Hepatocyte (in vitro differentiated cells): ENCODE results near the gene C19orf47. TPM values are rescaled to one million over a fixed set of nuclear protein-coding genes. Genes with fewer than 3 reads are reported as not detected.
"Not testable (repeated sequence)": the region's sequence is repeated elsewhere in the genome, so short reads cannot be mapped to it uniquely, and the experiment has no call there.

ENCODE experiments used
- DNase-seq: peaks from one replicate; pipeline ENCODE4 v3.0.0-alpha.2; 2016; ENCODE audit warnings: low spot score
- H2AFZ ChIP-seq: fragments of 200-600 bp; sonication (generic); 2 replicates; pipeline ENCODE4 v1.6.0; 2016; ENCODE audit warnings: antibody characterized with exemption, mild to moderate bottlenecking
- H3K27ac ChIP-seq: fragments of 200-600 bp; sonication (generic); 2 replicates; pipeline ENCODE4 v1.5.1; 2016; ENCODE audit warnings: mild to moderate bottlenecking
- H3K27me3 ChIP-seq: fragments of 200-600 bp; sonication (generic); 2 replicates; pipeline ENCODE4 v1.6.1; 2016
- H3K36me3 ChIP-seq: fragments of 200-600 bp; sonication (generic); replicated peaks from 2 replicates; pipeline ENCODE4 v1.5.1; 2016; ENCODE audit warnings: low read depth; ENCODE audit not compliant: insufficient read depth
- H3K4me1 ChIP-seq: fragments of 200-600 bp; sonication (generic); 2 replicates; pipeline ENCODE4 v1.5.1; 2016; ENCODE audit warnings: mild to moderate bottlenecking, moderate library complexity; ENCODE audit not compliant: insufficient read depth
- H3K4me2 ChIP-seq: fragments of 200-600 bp; sonication (generic); 2 replicates; pipeline ENCODE4 v1.6.0; 2016
- H3K4me3 ChIP-seq: fragments of 200-600 bp; sonication (generic); 2 replicates; pipeline ENCODE4 v1.5.1; 2016; ENCODE audit warnings: mild to moderate bottlenecking
- H3K79me2 ChIP-seq: fragments of 200-600 bp; sonication (generic); 2 replicates; pipeline ENCODE4 v1.6.0; 2017; ENCODE audit warnings: mild to moderate bottlenecking
- H3K9me2 ChIP-seq: fragments of 200-600 bp; sonication (generic); replicated peaks from 2 replicates; pipeline ENCODE4 v1.6.0; 2017; ENCODE audit warnings: mild to moderate bottlenecking; ENCODE audit not compliant: insufficient read depth
- H3K9me3 ChIP-seq: fragments of 200-600 bp; sonication (generic); 2 replicates; pipeline ENCODE4 v1.5.1; 2016; ENCODE audit warnings: low read depth, mild to moderate bottlenecking
- H4K20me1 ChIP-seq: fragments of 200-600 bp; sonication (generic); 2 replicates; pipeline ENCODE4 v1.6.0; 2016; ENCODE audit warnings: mild to moderate bottlenecking; ENCODE audit not compliant: insufficient read depth, poor library complexity, severe bottlenecking
- EZH2 ChIP-seq: fragments of 200-600 bp; sonication (generic); IDR thresholded peaks from 2 replicates; pipeline ENCODE4 v1.6.1; 2016; ENCODE audit warnings: antibody characterized with exemption, mild to moderate bottlenecking, borderline replicate concordance
- EZH2phosphoT487 ChIP-seq: fragments of 200-600 bp; sonication (generic); IDR thresholded peaks from one replicate; pipeline ENCODE4 v1.6.1; 2018; ENCODE audit warnings: antibody characterized with exemption, mild to moderate bottlenecking, low read depth, moderate library complexity; ENCODE audit not compliant: unreplicated experiment, severe bottlenecking
- WGBS: methylation state at CpG from one replicate; pipeline ENCODE4 v1.1.6; 2016; ENCODE audit warnings: low lambda C conversion rate; ENCODE audit errors: missing lambda C conversion rate; 5-methylcytosine and 5-hydroxymethylcytosine counted together
- polyA plus RNA-seq: library from polyadenylated mRNA; unstranded; fragments of >200 nt; fragmentation: Nextera tagmentation; extraction: Ambion mirVana; gene quantifications from 2 replicates; pipeline ENCODE4 v1.2.1, GENCODE V29; 2016
- total RNA-seq: library from RNA; depleted of rRNA; stranded (reverse); fragments of >200 nt; gene quantifications from 2 replicates; pipeline ENCODE4 v1.2.3, GENCODE V29; 2014
- TF ChIP-seq, protein P1 (sequence below): fragments of 200-600 bp; sonication (generic); IDR thresholded peaks from 2 replicates; pipeline ENCODE4 v1.5.1; 2016; ENCODE audit warnings: antibody characterized with exemption, mild to moderate bottlenecking; ENCODE audit not compliant: poor library complexity

Gene C19orf47
- total and polyA plus RNA-seq, 2 experiments from 2014 or later: 7.4 to 9.8 TPM

DNA sequence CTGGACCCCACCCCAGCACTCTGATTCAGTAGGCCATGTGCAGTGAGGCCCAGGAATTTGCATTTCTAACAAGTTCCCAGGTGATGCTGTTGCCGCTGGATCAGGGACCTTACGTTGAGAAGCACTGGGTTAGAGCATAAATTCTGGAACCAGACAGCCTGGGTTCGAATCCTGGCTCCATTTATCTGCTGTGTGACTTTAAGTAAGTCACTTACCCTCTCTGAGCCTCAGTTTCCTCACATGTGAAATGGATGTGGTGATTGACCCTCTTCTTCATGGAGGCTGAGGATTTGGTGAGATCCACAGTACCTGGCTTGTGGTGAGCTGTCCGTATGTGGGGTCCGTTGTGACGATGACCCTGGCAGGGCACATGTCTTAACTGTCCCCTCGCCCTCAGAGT is 25.9 kb upstream of the C19orf47 start:
- no peaks in the 10 kb centered on the region for H3K27me3 ChIP-seq
- 92% methylated on average over 7 of the region's 7 CpGs for WGBS
- no peak overlapping the region for H2AFZ ChIP-seq
- H3K4me3 ChIP-seq: no peak overlapping the region
- no peaks in the 10 kb centered on the region for H3K79me2 ChIP-seq
- H3K36me3 ChIP-seq: no peaks in the 10 kb centered on the region
- H3K4me2 ChIP-seq: no peak overlapping the region
- no peaks in the 10 kb centered on the region for H3K9me2 ChIP-seq
- H3K9me3 ChIP-seq: no peaks in the 10 kb centered on the region
- TF ChIP-seq, protein P1, sequence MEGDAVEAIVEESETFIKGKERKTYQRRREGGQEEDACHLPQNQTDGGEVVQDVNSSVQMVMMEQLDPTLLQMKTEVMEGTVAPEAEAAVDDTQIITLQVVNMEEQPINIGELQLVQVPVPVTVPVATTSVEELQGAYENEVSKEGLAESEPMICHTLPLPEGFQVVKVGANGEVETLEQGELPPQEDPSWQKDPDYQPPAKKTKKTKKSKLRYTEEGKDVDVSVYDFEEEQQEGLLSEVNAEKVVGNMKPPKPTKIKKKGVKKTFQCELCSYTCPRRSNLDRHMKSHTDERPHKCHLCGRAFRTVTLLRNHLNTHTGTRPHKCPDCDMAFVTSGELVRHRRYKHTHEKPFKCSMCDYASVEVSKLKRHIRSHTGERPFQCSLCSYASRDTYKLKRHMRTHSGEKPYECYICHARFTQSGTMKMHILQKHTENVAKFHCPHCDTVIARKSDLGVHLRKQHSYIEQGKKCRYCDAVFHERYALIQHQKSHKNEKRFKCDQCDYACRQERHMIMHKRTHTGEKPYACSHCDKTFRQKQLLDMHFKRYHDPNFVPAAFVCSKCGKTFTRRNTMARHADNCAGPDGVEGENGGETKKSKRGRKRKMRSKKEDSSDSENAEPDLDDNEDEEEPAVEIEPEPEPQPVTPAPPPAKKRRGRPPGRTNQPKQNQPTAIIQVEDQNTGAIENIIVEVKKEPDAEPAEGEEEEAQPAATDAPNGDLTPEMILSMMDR: no peak
- TF ChIP-seq EZH2: no peak
- TF ChIP-seq EZH2phosphoT487: no peak
- no peaks in the 10 kb centered on the region for H4K20me1 ChIP-seq
- no peak for DNase-seq
- H3K27ac ChIP-seq: no peak overlapping the region
- H3K4me1 ChIP-seq: no peaks in the 10 kb centered on the region

DNA sequence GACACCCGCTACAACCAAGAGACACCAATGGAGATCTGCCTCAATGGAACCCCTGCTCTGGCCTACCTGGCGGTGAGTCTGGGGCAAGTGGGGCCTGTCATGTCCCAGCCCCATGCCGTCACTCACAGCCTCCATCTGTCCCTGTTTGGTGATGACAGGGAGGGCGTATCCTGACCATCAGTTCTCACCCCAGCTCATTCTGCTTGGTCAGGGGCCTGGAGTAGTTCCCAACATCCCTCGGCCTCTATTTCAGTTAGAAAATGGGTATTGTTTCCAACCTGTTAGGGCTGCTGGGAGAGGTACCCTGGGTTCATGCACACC is 23.6 kb upstream of the C19orf47 start:
- Histone ChIP-seq H3K27me3 (no peaks in the 10 kb centered on the region), H3K4me1 (peaks cover under 1% of the 10 kb centered on the region), H3K9me3 (no peaks in the 10 kb centered on the region), H4K20me1 (no peaks in the 10 kb centered on the region), H3K4me2 (no peak overlapping the region), H3K4me3 (no peak overlapping the region), H3K27ac (no peak overlapping the region), H3K36me3 (no peaks in the 10 kb centered on the region), H3K9me2 (no peaks in the 10 kb centered on the region), H2AFZ (no peak overlapping the region), H3K79me2 (peaks cover 18% of the 10 kb centered on the region)
- TF ChIP-seq EZH2phosphoT487 (no peak), EZH2 (no peak)
- TF ChIP-seq, protein P1: no peak
- DNase-seq: no peak
- WGBS: 97% methylated on average over 5 of the region's 5 CpGs

DNA sequence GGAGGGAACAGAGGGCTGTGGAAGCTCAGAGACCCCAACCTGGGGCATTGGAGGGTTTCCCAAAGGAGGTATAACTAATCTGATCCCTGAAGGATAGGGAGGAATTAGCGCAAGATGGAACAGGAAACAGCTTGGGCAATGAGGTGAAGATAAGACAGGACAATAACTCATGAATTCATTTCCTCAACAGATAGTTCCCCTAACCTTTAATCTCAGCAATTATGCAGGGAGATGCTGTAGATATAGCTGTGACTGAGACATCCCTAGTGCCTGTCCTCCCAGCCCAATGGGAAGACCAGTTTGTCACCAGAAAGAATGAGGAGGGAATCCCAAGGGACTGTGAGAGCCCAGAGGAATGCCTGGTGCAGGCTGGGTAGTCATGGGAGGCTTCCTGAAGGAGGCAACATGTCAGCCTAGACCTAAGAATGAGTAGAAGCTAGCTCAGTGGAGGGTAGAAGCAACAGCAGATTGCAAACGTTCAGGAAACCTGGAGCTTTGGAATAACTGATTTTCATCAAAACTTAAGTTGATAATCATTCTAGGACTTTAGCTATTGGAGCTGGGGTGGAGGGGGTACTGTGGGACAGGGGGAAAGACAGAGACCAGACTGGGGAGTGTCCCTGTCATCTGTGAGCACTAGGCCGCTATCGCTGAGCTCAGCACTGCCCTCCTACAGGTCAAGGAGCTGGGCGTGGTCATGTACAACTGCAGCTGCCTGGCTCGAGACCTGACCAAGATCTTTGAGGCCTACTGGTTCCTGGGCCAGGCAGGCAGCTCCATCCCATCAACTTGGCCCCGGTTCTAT is 23.0 kb upstream of the C19orf47 start:
- TF ChIP-seq, protein P1: no peak
- TF ChIP-seq EZH2phosphoT487 (no peak), EZH2 (no peak)
- DNase-seq: no peak
- WGBS: 91% methylated on average over 7 of the region's 7 CpGs
- Histone ChIP-seq H3K79me2 (peaks cover 23% of the 10 kb centered on the region), H3K9me3 (no peaks in the 10 kb centered on the region), H3K36me3 (no peaks in the 10 kb centered on the region), H2AFZ (no peak overlapping the region), H3K4me1 (peaks cover 6% of the 10 kb centered on the region), H3K27me3 (no peaks in the 10 kb centered on the region), H3K27ac (no peak overlapping the region), H3K4me2 (no peak overlapping the region), H4K20me1 (no peaks in the 10 kb centered on the region), H3K4me3 (no peak overlapping the region), H3K9me2 (no peaks in the 10 kb centered on the region)

DNA sequence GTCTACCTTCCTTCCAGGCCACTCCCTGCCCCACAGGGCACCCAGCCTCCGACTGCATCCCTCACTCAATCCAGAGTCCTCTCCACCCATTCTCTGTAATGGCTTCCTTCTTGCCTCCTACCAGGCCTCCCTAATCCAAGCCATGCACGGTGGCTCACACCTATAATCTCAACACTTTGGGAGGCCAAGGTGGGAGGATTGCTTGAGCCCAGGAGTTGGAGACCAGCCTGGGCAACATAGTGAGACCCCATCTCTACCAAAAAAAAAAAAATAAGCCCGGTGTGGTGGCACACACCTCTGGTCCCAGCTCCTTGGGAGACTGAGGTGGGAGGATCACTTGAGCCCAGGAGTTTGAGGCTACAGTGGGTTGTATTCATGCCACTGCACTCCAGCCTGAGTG is 22.1 kb upstream of the C19orf47 start:
- not testable (repeated sequence) for H3K9me3 ChIP-seq, H4K20me1 ChIP-seq, H3K4me3 ChIP-seq, DNase-seq, H3K27ac ChIP-seq, H3K9me2 ChIP-seq, H3K4me1 ChIP-seq, H3K36me3 ChIP-seq, H3K27me3 ChIP-seq, H3K4me2 ChIP-seq, H2AFZ ChIP-seq
- WGBS: 97% methylated on average over 3 of the region's 3 CpGs
- H3K79me2 ChIP-seq: peaks cover 27% of the 10 kb centered on the region
